ENCODE data around the gene PDZRN4.

DNA sequence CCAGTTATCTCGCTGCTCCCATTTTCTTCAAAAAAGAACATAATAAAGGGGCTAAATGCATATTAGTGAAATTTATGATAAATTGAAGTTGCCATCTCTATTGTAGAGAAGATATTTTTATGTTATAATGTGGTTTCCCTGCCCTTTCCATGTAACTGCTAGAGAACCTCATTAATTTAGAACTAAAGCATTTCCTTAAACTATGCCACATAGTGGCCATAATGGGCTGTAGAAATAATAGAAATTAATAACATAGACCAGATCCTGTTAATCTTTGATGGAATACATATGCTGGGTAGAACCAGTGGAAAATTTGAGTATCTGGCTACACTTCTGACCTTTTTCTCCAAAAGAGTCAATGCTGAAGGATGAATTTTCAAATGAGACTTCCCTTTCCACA is 376.7 kb downstream of the PDZRN4 start:
- no peak for TF ChIP-seq POLR2A (IDR thresholded peaks at IDR 0.05; ENCODE audit: low read depth)
- TF ChIP-seq EP300 (IDR thresholded peaks at IDR 0.05): no peak
- TF ChIP-seq, protein P1, sequence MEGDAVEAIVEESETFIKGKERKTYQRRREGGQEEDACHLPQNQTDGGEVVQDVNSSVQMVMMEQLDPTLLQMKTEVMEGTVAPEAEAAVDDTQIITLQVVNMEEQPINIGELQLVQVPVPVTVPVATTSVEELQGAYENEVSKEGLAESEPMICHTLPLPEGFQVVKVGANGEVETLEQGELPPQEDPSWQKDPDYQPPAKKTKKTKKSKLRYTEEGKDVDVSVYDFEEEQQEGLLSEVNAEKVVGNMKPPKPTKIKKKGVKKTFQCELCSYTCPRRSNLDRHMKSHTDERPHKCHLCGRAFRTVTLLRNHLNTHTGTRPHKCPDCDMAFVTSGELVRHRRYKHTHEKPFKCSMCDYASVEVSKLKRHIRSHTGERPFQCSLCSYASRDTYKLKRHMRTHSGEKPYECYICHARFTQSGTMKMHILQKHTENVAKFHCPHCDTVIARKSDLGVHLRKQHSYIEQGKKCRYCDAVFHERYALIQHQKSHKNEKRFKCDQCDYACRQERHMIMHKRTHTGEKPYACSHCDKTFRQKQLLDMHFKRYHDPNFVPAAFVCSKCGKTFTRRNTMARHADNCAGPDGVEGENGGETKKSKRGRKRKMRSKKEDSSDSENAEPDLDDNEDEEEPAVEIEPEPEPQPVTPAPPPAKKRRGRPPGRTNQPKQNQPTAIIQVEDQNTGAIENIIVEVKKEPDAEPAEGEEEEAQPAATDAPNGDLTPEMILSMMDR (IDR thresholded peaks at IDR 0.05): no peak
- TF ChIP-seq POLR2AphosphoS5 (IDR thresholded peaks at IDR 0.05): no peak

Measured in esophagus muscularis mucosa (tissue), 4 donors.